Skin of body (tissue), 2 donors: ENCODE data around the gene PIP4K2C. TPM values are rescaled to one million over a fixed set of nuclear protein-coding genes. Genes with fewer than 3 reads are reported as not detected.
"Not testable (repeated sequence)": the region's sequence is repeated elsewhere in the genome, so short reads cannot be mapped to it uniquely, and the experiment has no call there.

Experiments used
- DNase-seq: peaks from one replicate; lab custom pipeline; 2025; lab: John Stamatoyannopoulos, UW
- total RNA-seq: library from RNA; depleted of rRNA; stranded (reverse); fragments of >200 nt; gene quantifications from one replicate; pipeline ENCODE4 v1.2.3, GENCODE V29; 2014

The PIP4K2C gene
- total RNA-seq, 1 donor from 2014 or later = 11.0 TPM

GRCh38 chr12:57558864-57559263, 32.1 kb upstream of the PIP4K2C start:
- DNase-seq = no peak

- no peak for DNase-seq
These were observed 30.5 kb upstream of the PIP4K2C start for GRCh38 chr12:57560516-57560915.

- DNase-seq = not testable (repeated sequence)
These were observed 29.9 kb upstream of the PIP4K2C start for GRCh38 chr12:57561117-57561516.

- DNase-seq = no peak
These were observed 27.6 kb upstream of the PIP4K2C start for GRCh38 chr12:57563358-57563757.

- no peak for DNase-seq
These were observed 26.7 kb upstream of the PIP4K2C start for GRCh38 chr12:57564178-57564740.

GRCh38 chr12:57568838-57569237, 22.2 kb upstream of the PIP4K2C start:
- DNase-seq = no peak

- no peak for DNase-seq
These were observed 21.1 kb upstream of the PIP4K2C start for GRCh38 chr12:57569858-57570257.

- DNase-seq = not testable (repeated sequence)
These were observed 20.6 kb upstream of the PIP4K2C start for GRCh38 chr12:57570438-57570837.

GRCh38 chr12:57571926-57572762, 18.8 kb upstream of the PIP4K2C start:
- DNase-seq = no peak

- no peak for DNase-seq
These were observed 16.2 kb upstream of the PIP4K2C start for GRCh38 chr12:57574795-57575194.

- DNase-seq = no peak
These were observed 15.0 kb upstream of the PIP4K2C start for GRCh38 chr12:57575771-57576612.

- no peak for DNase-seq
These were observed 14.3 kb upstream of the PIP4K2C start for GRCh38 chr12:57576613-57577160.

GRCh38 chr12:57577981-57578758, 12.8 kb upstream of the PIP4K2C start:
- DNase-seq = no peak

- DNase-seq = no peak
These were observed 12.0 kb upstream of the PIP4K2C start for GRCh38 chr12:57579011-57579410.

GRCh38 chr12:57579677-57580465, 11.1 kb upstream of the PIP4K2C start:
- no peak for DNase-seq

- no peak for DNase-seq
These were observed 10.6 kb upstream of the PIP4K2C start for GRCh38 chr12:57580466-57580795.

- DNase-seq = no peak
These were observed 9.2 kb upstream of the PIP4K2C start for GRCh38 chr12:57581802-57582201.

- no peak for DNase-seq
These were observed 8.6 kb upstream of the PIP4K2C start for GRCh38 chr12:57582440-57582839.

GRCh38 chr12:57583008-57583831, 7.8 kb upstream of the PIP4K2C start:
- peak; percentile 73 for DNase-seq
